ENCODE data around the gene GPRASP3.

DNA sequence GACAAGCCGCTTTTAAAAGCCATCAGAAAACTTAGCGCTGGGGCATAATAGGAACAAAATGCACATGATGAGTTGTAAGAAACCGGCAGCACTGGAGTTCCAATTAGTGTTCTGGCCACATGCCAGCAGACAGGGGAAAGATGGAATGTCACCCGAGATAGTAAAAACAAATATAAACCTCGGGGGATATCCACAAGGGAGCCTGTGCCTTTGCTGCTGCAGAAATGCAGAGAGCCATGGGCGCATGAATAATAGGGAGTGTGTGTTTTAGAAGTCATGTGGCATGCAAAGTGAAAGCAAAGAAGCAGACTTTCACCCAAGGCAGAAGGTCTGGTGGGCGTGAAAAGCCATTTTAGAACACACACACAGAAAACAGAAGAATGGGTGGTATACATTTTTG lies 19.1 kb downstream of the GPRASP3 start:
- TF ChIP-seq, protein P1, sequence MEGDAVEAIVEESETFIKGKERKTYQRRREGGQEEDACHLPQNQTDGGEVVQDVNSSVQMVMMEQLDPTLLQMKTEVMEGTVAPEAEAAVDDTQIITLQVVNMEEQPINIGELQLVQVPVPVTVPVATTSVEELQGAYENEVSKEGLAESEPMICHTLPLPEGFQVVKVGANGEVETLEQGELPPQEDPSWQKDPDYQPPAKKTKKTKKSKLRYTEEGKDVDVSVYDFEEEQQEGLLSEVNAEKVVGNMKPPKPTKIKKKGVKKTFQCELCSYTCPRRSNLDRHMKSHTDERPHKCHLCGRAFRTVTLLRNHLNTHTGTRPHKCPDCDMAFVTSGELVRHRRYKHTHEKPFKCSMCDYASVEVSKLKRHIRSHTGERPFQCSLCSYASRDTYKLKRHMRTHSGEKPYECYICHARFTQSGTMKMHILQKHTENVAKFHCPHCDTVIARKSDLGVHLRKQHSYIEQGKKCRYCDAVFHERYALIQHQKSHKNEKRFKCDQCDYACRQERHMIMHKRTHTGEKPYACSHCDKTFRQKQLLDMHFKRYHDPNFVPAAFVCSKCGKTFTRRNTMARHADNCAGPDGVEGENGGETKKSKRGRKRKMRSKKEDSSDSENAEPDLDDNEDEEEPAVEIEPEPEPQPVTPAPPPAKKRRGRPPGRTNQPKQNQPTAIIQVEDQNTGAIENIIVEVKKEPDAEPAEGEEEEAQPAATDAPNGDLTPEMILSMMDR (conservative IDR thresholded peaks at IDR 0.05; ENCODE audit: low read depth, low read length), result no peak
- no peak for TF ChIP-seq EZH2 (IDR thresholded peaks at IDR 0.05; ENCODE audit: borderline replicate concordance, low read depth, low read length, poor library complexity, severe bottlenecking)

Measured in A673 (cell line).